Upper lobe of right lung (tissue), 1 donor: ENCODE measurements around the gene PHF23. TPM values are rescaled to one million over a fixed set of nuclear protein-coding genes. Genes with fewer than 3 reads are reported as not detected.

Experiments
- ATAC-seq: fragments of 200-7000 bp; cut with Tn5 transposase; one replicate; pipeline ENCODE4 v1.9.1; 2020; ENCODE audit warnings: mild to moderate bottlenecking, moderate library complexity
- DNase-seq: peaks from one replicate; pipeline ENCODE4 v3.0.0-alpha.2; 2020
- H3K27ac ChIP-seq: fragments of 200-600 bp; one replicate; pipeline ENCODE4 v1.8.0; 2022
- H3K27me3 ChIP-seq: fragments of 200-600 bp; one replicate; pipeline ENCODE4 v1.8.0; 2022; ENCODE audit warnings: mild to moderate bottlenecking
- H3K36me3 ChIP-seq: fragments of 200-600 bp; one replicate; pipeline ENCODE4 v1.8.0; 2022
- H3K4me1 ChIP-seq: fragments of 200-600 bp; one replicate; pipeline ENCODE4 v1.8.0; 2022
- H3K4me3 ChIP-seq: fragments of 200-600 bp; one replicate; pipeline ENCODE4 v1.8.0; 2022; ENCODE audit warnings: mild to moderate bottlenecking
- H3K9me3 ChIP-seq: fragments of 200-600 bp; one replicate; pipeline ENCODE4 v1.8.0; 2022
- CTCF ChIP-seq: fragments of 200-600 bp; IDR thresholded peaks from one replicate; pipeline ENCODE4 v1.8.0; 2022; ENCODE audit warnings: antibody characterized with exemption
- intact Hi-C: fragments of 100-400 bp; cut with DNase I; formaldehyde crosslinking; loops from one replicate; pipeline ENCODE4 v1.11.0; 2022
- total RNA-seq: library from RNA; stranded (reverse); fragmentation: NEBNext Ultra II Directional; extraction: Animal tissue kit (Norgen Biotek cat#: 25700); gene quantifications from one replicate; pipeline ENCODE4 v1.2.1, GENCODE V29; 2021
- donor health status: DM: no; HTN: yes; CAD: no; lungs with severe emphysema.

The PHF23 gene
- total RNA-seq, 1 donor from 2014 or later, result 36.9 TPM

DNA sequence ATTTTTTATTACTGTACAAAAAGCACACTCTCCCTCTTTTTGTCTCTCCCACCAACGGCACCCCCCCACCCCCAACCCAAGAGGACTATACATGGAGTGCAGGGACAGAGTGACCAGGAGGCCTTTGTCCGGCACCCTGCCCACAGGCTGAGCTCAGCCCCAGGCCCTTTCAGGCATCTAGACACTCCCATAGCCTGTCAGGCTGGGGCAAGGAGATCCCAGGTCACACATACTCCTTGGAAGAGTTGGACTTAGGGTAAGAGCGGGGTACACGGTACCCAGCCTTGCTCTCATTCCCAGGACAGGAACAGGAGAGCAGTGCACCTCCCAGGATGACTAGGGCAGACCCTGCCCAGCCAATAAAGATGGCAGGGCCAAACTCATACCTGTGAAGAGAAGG lies 20.9 kb upstream of the PHF23 start:
- intact Hi-C loops, result no loop called here
- Histone ChIP-seq H3K27me3 (peaks cover 4% of the 10 kb centered on the region), H3K4me1 (peaks cover 25% of the 10 kb centered on the region), H3K36me3 (peaks cover 38% of the 10 kb centered on the region), H3K27ac (peak overlapping the region; percentile 91), H3K9me3 (no peaks in the 10 kb centered on the region), H3K4me3 (peak overlapping the region; percentile 68)
- ATAC-seq, result no peak
- TF ChIP-seq CTCF, result no peak
- no peak for DNase-seq

DNA sequence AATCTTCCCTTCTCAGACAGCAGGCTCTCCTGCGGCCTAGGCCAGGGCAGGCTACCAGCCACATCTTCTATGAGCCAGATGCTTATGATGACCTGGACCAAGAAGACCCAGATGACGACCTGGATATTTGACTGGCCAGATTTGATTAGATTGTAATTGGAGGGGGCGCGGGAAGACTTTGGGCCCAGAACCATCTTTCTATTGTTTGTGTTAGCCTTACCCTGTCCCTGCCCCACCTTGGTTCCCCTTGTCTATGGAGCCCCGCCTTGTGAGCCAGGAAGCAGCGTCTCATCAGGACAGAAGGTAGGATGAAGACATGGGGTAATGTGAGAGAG lies 20.3 kb upstream of the PHF23 start:
- H3K4me3 ChIP-seq, result no peak overlapping the region
- H3K36me3 ChIP-seq, result peaks cover 44% of the 10 kb centered on the region
- no peaks in the 10 kb centered on the region for H3K9me3 ChIP-seq
- DNase-seq, result no peak
- H3K27me3 ChIP-seq, result peaks cover 4% of the 10 kb centered on the region
- intact Hi-C loops, result no loop called here
- H3K27ac ChIP-seq, result no peak overlapping the region
- ATAC-seq, result no peak
- TF ChIP-seq CTCF, result no peak
- H3K4me1 ChIP-seq, result peaks cover 25% of the 10 kb centered on the region

DNA sequence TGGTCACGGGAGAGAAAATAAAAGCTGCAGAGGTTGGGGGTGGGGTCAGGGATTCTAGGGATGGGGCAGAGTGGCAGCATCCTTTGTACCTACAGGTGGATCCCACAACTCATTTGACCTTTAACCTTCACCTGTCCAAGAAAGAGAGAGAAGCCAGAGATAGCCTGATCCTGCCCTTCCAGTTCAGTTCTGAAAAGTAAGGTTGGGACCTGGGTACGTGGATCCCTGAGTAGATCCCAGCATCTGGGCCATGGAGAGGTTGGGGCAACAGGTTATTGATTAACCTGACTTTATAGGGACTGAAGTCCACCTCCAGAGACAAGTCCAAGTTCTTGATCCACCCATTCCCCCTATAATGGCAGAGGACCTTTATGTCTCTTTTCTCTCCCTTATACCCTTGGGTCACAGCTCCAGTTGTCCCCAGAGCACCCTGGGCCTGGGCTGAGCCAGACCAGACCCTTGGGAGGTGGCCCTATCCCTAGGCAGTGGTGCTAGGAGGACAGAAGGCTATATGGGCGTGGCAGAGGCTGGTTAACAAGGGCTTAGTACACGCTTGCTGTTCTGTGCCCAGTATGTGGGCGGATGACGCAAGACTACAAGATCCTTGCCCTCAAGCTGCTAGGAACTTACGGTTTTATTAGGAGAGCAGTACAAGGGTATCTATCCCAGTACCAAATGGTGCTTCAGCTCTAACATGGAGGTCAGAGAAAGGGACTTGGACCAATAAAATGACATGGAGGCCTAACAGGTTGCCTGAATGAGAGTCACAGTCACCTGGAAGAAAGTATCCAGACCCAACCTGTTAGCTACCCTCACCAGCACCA lies 19.7 kb upstream of the PHF23 start:
- intact Hi-C loops, result no loop called here
- Histone ChIP-seq H3K27ac (no peak overlapping the region), H3K36me3 (peaks cover 50% of the 10 kb centered on the region), H3K9me3 (no peaks in the 10 kb centered on the region), H3K4me1 (peaks cover 25% of the 10 kb centered on the region), H3K4me3 (no peak overlapping the region), H3K27me3 (peaks cover 4% of the 10 kb centered on the region)
- no peak for TF ChIP-seq CTCF
- peak; percentile 84 for DNase-seq
- peak; percentile 57 for ATAC-seq

DNA sequence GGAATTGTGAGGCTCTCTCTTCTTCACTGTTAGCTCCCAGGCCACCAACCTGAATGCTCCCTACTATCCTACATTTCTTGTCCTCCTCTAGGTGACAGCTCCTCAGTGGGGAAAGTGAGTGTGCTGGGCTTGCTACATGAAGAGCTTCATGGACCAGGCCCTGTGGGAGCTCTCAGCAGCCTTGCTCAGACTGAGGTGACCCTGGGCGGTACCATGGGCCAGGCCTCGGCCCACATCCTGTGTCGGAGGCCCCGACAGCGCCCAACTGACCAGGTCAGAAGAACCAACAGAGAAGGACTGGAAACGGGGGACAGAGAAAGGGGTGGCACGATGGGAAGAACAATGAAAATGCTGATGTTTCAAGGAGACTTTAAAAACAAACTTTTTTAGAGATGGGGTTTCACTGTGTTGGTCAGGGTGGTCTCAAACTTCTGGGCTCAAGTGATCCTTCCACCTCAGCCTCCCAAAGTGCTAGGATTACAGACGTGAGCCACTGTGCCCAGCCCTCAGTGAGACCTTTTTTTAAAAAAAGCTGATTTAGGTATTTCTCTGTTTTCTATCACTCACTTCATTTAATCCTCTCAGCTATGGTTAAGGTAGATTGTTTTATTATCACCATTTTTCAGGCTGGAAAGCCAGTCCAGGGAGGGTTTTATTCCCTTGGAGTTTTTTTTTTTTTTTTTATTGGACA lies 17.7 kb upstream of the PHF23 start:
- DNase-seq, result no peak
- intact Hi-C loops, result no loop called here
- H3K27me3 ChIP-seq, result no peaks in the 10 kb centered on the region

GRCh38 chr17:7254511-7254910 lies 15.3 kb upstream of the PHF23 start:
- Histone ChIP-seq H3K27ac (no peak overlapping the region), H3K9me3 (no peaks in the 10 kb centered on the region), H3K4me3 (no peak overlapping the region), H3K27me3 (no peaks in the 10 kb centered on the region), H3K4me1 (peaks cover 26% of the 10 kb centered on the region), H3K36me3 (peaks cover 50% of the 10 kb centered on the region)
- no peak for ATAC-seq
- no peak for TF ChIP-seq CTCF
- no peak for DNase-seq
- intact Hi-C loops, result no loop called here

More for the DNA sequence above, 17.7 kb upstream of the PHF23 start:
- H3K9me3 ChIP-seq, result no peaks in the 10 kb centered on the region
- peaks cover 50% of the 10 kb centered on the region for H3K36me3 ChIP-seq
- TF ChIP-seq CTCF, result no peak
- peaks cover 24% of the 10 kb centered on the region for H3K4me1 ChIP-seq
- H3K4me3 ChIP-seq, result no peak overlapping the region
- no peak overlapping the region for H3K27ac ChIP-seq
- no peak for ATAC-seq
